ENCODE measurements around the gene ACSM2B.
"Not testable (repeated sequence)": the region's sequence is repeated elsewhere in the genome, so short reads cannot be mapped to it uniquely, and the experiment has no call there.

Gene ACSM2B

GRCh38 chr16:20532284-20532792, 43.8 kb downstream of the ACSM2B start:
- DNase-seq (ENCODE audit: low read depth in 2 of 2) = not testable (repeated sequence)

GRCh38 chr16:20531795-20532194, 44.4 kb downstream of the ACSM2B start:
- not testable (repeated sequence) for DNase-seq (ENCODE audit: low read depth in 2 of 2)

GRCh38 chr16:20520103-20520502, 56.1 kb downstream of the ACSM2B start:
- DNase-seq (ENCODE audit: low read depth in 2 of 2) = no peak

GRCh38 chr16:20519231-20519630, 56.9 kb downstream of the ACSM2B start:
- no peak for DNase-seq (ENCODE audit: low read depth in 2 of 2)

- no peak for DNase-seq (ENCODE audit: low read depth in 2 of 2)
Observed at GRCh38 chr16:20517149-20517548, 59.0 kb downstream of the ACSM2B start.

- no peak for DNase-seq (ENCODE audit: low read depth in 2 of 2)
Observed at GRCh38 chr16:20515688-20516090, 60.5 kb downstream of the ACSM2B start.

- no peak for DNase-seq (ENCODE audit: low read depth in 2 of 2)
Observed at GRCh38 chr16:20510323-20510722, 65.8 kb downstream of the ACSM2B start.

- DNase-seq (ENCODE audit: low read depth in 2 of 2) = no peak
Observed at GRCh38 chr16:20507280-20507679, 68.9 kb downstream of the ACSM2B start.

GRCh38 chr16:20504418-20504817, 71.7 kb downstream of the ACSM2B start:
- DNase-seq (ENCODE audit: low read depth in 2 of 2) = no peak

- not testable (repeated sequence) for DNase-seq (ENCODE audit: low read depth in 2 of 2)
Observed at GRCh38 chr16:20491448-20491847, 84.7 kb downstream of the ACSM2B start.

GRCh38 chr16:20490994-20491393, 85.2 kb downstream of the ACSM2B start:
- DNase-seq (ENCODE audit: low read depth in 2 of 2) = not testable (repeated sequence)

Data from stimulated activated CD8-positive, alpha-beta memory T cell treated with anti-CD3 and anti-CD28 coated beads, Interleukin-15, amount 100 ng/mL, for 4 hours (primary cell).